Measurements from ENCODE around the gene CDHR4. TPM values are rescaled to one million over a fixed set of nuclear protein-coding genes. Genes with fewer than 3 reads are reported as not detected.
A peak's percentile ranks its signal among the peaks of the same experiment; 100 is the strongest.

CDHR4 gene
- total and polyA plus RNA-seq, 5 experiments from 2014 or later = not detected

GRCh38 chr3:49801160-49801559 lies 1.5 kb upstream of the CDHR4 start:
- peaks cover 22 to 33% (median 31%) of the 10 kb centered on the region in 4 donors for H3K4me1 Mint-ChIP-seq
- H3K27me3 Mint-ChIP-seq = peaks cover 2 to 11% (median 9%) of the 10 kb centered on the region in 5 donors
- no peaks in the 10 kb centered on the region for H3K9me3 Mint-ChIP-seq
- H3K36me3 Mint-ChIP-seq = no peaks in the 10 kb centered on the region
- peak overlapping the region in 1 of 10 donors; percentile 33 for H3K27ac Mint-ChIP-seq
- DNase-seq (no peak), ATAC-seq (no peak)
- POLR2A ChIA-PET = interaction anchor here (1.0 to 8.3 kb wide), 2 partner anchors 18 to 37 kb away, joined by 3 to 116 read pairs; no protein-coding TSS in a partner anchor
- peak overlapping the region in 3 of 10 donors; percentile 0 to 92 (median 26) for H3K4me3 Mint-ChIP-seq

- Mint-ChIP-seq H3K4me1 (peaks cover 10 to 13% (median 11%) of the 10 kb centered on the region in 4 donors), H3K9me3 (no peaks in the 10 kb centered on the region), H3K36me3 (no peaks in the 10 kb centered on the region), H3K4me3 (no peak overlapping the region), H3K27ac (no peak overlapping the region), H3K27me3 (peaks cover 2 to 11% (median 9%) of the 10 kb centered on the region in 5 donors)
- ATAC-seq (no peak), DNase-seq (peak in 1 of 10 donors; percentile 7)
- POLR2A ChIA-PET = interaction anchor here (0.6 to 1.7 kb wide), 3 partner anchors 13 to 283 kb away, joined by 3 to 9 read pairs (median 4); partner anchors contain the start of gene IP6K1
Measured at GRCh38 chr3:49799105-49799504, 568 bp downstream of the CDHR4 start.

- Mint-ChIP-seq H3K36me3 (no peaks in the 10 kb centered on the region), H3K4me1 (peaks cover 1 to 8% (median 3%) of the 10 kb centered on the region in 4 donors), H3K4me3 (no peak overlapping the region), H3K9me3 (no peaks in the 10 kb centered on the region), H3K27ac (no peak overlapping the region), H3K27me3 (no peaks in the 10 kb centered on the region)
- ATAC-seq (no peak), DNase-seq (peak in 1 of 10 donors; percentile 59)
- POLR2A ChIA-PET = no interaction called here
Measured at GRCh38 chr3:49794926-49795905, 4.5 kb downstream of the CDHR4 start.

DNA sequence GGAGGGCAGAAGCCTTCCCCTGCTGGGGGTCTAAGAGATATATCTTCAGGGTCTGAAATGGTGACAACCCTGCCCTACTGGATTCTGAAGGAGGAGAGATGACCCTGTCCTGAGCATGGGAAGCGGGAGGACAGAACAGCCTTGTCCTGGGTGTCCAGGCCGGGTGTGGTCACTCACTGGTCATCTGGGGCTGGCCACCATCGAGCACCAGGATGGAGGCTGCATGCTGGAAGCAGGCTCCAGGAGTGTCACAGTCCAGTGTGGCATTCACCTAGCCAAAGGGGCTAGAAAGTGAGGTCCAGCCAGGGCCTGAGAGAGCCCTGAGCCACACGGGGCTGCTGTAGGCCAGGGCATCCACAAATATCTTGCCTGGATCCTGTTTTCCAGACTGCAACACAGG lies 5.2 kb downstream of the CDHR4 start:
- no peak overlapping the region for H3K27ac Mint-ChIP-seq
- no peaks in the 10 kb centered on the region for H3K27me3 Mint-ChIP-seq
- no peaks in the 10 kb centered on the region for H3K9me3 Mint-ChIP-seq
- peak in 1 of 10 donors; percentile 26 for DNase-seq
- no peak overlapping the region for H3K4me3 Mint-ChIP-seq
- H3K4me1 Mint-ChIP-seq = peaks cover 3 to 10% (median 7%) of the 10 kb centered on the region in 4 donors
- H3K36me3 Mint-ChIP-seq = no peaks in the 10 kb centered on the region
- POLR2A ChIA-PET = no interaction called here
- ATAC-seq = no peak

- POLR2A ChIA-PET = no interaction called here
- Mint-ChIP-seq H3K36me3 (no peaks in the 10 kb centered on the region), H3K27me3 (no peaks in the 10 kb centered on the region), H3K9me3 (no peaks in the 10 kb centered on the region), H3K27ac (no peak overlapping the region), H3K4me1 (peaks cover 3 to 10% (median 7%) of the 10 kb centered on the region in 4 donors), H3K4me3 (no peak overlapping the region)
- ATAC-seq (no peak), DNase-seq (peak in 1 of 10 donors; percentile 59)
Measured at GRCh38 chr3:49793486-49794085, 6.1 kb downstream of the CDHR4 start.

GRCh38 chr3:49792371-49793150 lies 7.1 kb downstream of the CDHR4 start:
- Mint-ChIP-seq H3K27ac (peak overlapping the region in 2 of 10 donors; percentile 15 to 16), H3K9me3 (no peaks in the 10 kb centered on the region), H3K4me1 (peaks cover 3 to 10% (median 7%) of the 10 kb centered on the region in 4 donors), H3K27me3 (no peaks in the 10 kb centered on the region), H3K4me3 (no peak overlapping the region), H3K36me3 (no peaks in the 10 kb centered on the region)
- DNase-seq (peak in 1 of 10 donors; percentile 16), ATAC-seq (no peak)
- POLR2A ChIA-PET = no interaction called here

DNA sequence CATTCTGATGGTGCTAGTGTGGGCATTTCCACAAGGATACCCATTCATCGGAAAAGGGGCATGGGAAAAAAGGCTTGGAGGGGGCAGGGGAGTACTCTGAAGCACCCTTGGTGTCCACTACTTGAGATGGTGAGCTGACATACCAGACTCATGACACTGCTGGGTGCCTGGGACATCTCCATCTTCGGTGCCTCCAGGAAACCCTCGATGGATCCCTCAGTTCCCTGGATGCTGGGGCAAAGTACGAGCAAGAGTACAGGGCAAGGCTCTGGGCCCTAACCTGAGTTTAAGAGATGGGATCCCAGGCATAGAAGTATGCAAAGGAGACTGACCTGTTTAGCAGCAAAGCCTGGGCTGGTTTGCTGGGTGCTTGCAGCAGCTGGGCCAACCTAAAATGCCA lies 8.1 kb downstream of the CDHR4 start:
- peak overlapping the region in 1 of 10 donors; percentile 20 for H3K27ac Mint-ChIP-seq
- no peak overlapping the region for H3K4me3 Mint-ChIP-seq
- POLR2A ChIA-PET = interaction anchor here (0.6 to 2.9 kb wide), 2 partner anchors 12 to 69 kb away, joined by 3 to 7 read pairs; partner anchors contain the start of gene INKA1
- peaks cover 10 to 16% (median 13%) of the 10 kb centered on the region in 4 donors for H3K4me1 Mint-ChIP-seq
- no peaks in the 10 kb centered on the region for H3K36me3 Mint-ChIP-seq
- ATAC-seq (no peak), DNase-seq (peak in 1 of 10 donors; percentile 32)
- H3K27me3 Mint-ChIP-seq = no peaks in the 10 kb centered on the region
- no peaks in the 10 kb centered on the region for H3K9me3 Mint-ChIP-seq

DNA sequence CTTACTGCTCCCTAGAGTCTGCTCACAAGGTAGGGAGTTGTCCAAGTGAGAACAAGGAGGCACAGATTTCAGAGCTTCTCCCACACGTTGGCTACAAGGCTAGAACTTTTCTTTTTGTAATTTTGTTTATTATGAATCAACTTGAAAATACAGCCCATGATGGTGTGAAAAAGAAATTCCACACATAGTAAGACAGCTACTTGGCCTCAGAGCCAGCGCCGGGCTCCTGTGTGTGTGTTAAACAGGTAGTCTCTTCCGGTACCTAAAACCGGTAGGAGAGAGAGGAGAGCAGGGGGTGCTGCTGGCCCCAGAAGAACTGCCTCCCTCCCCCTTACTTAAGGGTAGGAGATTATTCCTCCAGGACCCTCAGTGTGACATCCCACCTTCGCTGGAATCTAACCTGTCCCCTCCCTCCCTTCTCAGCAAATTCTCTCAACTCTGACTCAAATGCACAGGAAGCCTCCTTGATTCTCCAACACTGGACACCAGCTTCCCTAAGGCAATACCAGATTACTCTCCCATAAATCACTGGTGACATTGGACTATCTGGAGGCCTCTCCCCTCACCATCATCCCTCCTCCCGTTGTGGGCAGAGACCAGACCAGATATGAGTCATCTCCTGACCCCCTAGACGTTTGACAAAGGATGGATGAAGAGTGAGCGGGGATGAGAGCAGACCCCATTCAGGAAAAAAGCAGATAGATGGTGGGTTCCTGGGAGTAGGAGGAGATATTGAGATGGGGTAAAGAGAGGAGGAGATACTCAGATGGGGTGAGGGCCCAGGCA lies 8.9 kb downstream of the CDHR4 start:
- POLR2A ChIA-PET = interaction anchor here (0.6 to 2.9 kb wide), 3 partner anchors 13 to 327 kb away, joined by 3 to 7 read pairs (median 4); partner anchors contain the start of gene INKA1
- DNase-seq (peak in 1 of 10 donors; percentile 23), ATAC-seq (no peak)
- no peaks in the 10 kb centered on the region for H3K27me3 Mint-ChIP-seq
- no peaks in the 10 kb centered on the region for H3K9me3 Mint-ChIP-seq
- peak overlapping the region in 1 of 10 donors; percentile 31 for H3K4me3 Mint-ChIP-seq
- H3K36me3 Mint-ChIP-seq = no peaks in the 10 kb centered on the region
- peak overlapping the region in 9 of 10 donors; percentile 2 to 92 (median 82) for H3K27ac Mint-ChIP-seq
- peaks cover 10 to 18% (median 15%) of the 10 kb centered on the region in 4 donors for H3K4me1 Mint-ChIP-seq

DNA sequence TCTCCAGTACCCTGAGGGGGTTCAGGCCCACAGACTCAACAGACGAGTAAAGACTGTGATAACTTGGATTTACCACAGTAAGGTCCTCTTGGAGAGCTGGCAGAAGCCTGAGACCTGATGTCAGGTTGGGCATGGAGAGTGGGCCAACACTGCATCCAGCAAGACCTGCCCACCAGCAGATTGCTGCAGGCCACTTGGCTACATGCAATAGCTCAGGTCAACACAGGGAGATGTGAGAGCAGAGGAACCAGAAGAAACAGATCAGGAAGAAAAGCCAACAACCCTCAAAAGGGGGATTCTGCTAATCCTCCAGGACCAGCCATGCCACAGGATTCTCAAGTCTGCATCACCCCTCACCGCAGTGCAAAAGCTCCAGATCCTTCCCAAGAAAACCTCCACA lies 11.6 kb downstream of the CDHR4 start:
- DNase-seq = no peak
- H3K27me3 Mint-ChIP-seq = no peaks in the 10 kb centered on the region
- no peak for ATAC-seq

GRCh38 chr3:49787536-49787935 lies 12.1 kb downstream of the CDHR4 start:
- peak overlapping the region in 9 of 10 donors; percentile 20 to 100 (median 99) for H3K27ac Mint-ChIP-seq
- no peaks in the 10 kb centered on the region for H3K27me3 Mint-ChIP-seq
- ATAC-seq (no peak), DNase-seq (no peak)
- H3K9me3 Mint-ChIP-seq = no peaks in the 10 kb centered on the region
- peaks cover 17 to 45% (median 32%) of the 10 kb centered on the region in 4 donors for H3K4me1 Mint-ChIP-seq
- peaks cover 0 to 15% (median 0%) of the 10 kb centered on the region in 3 donors for H3K36me3 Mint-ChIP-seq
- POLR2A ChIA-PET = interaction anchor here (1.1 to 3.6 kb wide), 4 partner anchors 17 to 152 kb away, joined by 5 to 35 read pairs (median 6); partner anchors contain the start of genes AMIGO3, INKA1 and RBM6
- peak overlapping the region in 9 of 10 donors; percentile 6 to 96 (median 93) for H3K4me3 Mint-ChIP-seq

More for the DNA sequence above, 11.6 kb downstream of the CDHR4 start:
- POLR2A ChIA-PET = interaction anchor here (1.1 to 3.6 kb wide), 2 partner anchors 16 to 68 kb away, joined by 6 to 35 read pairs; partner anchors contain the start of genes AMIGO3 and INKA1
- Mint-ChIP-seq H3K27ac (peak overlapping the region in 4 of 10 donors; percentile 68 to 100 (median 98)), H3K9me3 (no peaks in the 10 kb centered on the region), H3K4me3 (peak overlapping the region in 3 of 10 donors; percentile 14 to 93 (median 28)), H3K36me3 (peaks cover 0 to 14% (median 0%) of the 10 kb centered on the region in 3 donors), H3K4me1 (peaks cover 17 to 42% (median 32%) of the 10 kb centered on the region in 4 donors)

- Mint-ChIP-seq H3K27ac (peak overlapping the region; percentile 97 to 100 (median 99)), H3K4me3 (peak overlapping the region; percentile 90 to 96 (median 94)), H3K36me3 (peaks cover 0 to 19% (median 0%) of the 10 kb centered on the region in 3 donors), H3K4me1 (peaks cover 17 to 49% (median 34%) of the 10 kb centered on the region in 4 donors), H3K27me3 (no peaks in the 10 kb centered on the region), H3K9me3 (no peaks in the 10 kb centered on the region)
- ATAC-seq (no peak), DNase-seq (peak in 1 of 10 donors; percentile 25)
- POLR2A ChIA-PET = interaction anchor here (1.2 to 3.6 kb wide), 7 partner anchors 17 to 153 kb away, joined by 3 to 35 read pairs (median 7); partner anchors contain the start of genes AMIGO3, INKA1, RBM6 and UBA7
Measured at GRCh38 chr3:49787182-49787464, 12.6 kb downstream of the CDHR4 start.

All from naive thymus-derived CD8-positive, alpha-beta T cell (primary cell).